Panc1 (cell line): ENCODE results near the gene DDX10. TPM values are rescaled to one million over a fixed set of nuclear protein-coding genes. Genes with fewer than 3 reads are reported as not detected.

Source experiments
- ATAC-seq: fragments of 200-7000 bp; cut with Tn5 transposase; 2 replicates; pipeline ENCODE4 v1.9.1; 2020; ENCODE audit warnings: mild to moderate bottlenecking, moderate library complexity
- BruUV-seq: library from RNA; stranded (reverse); fragments of 400-500 nt; replicated peaks from 2 replicates; lab custom pipeline; 2021; lab: Mats Ljungman, UMichigan
- CTCF ChIA-PET: fragments of 300-600 bp; sonication (Branson Sonifier 250); formaldehyde crosslinking; loops from one replicate; lab custom pipeline; 2022; ENCODE audit warnings: antibody characterized with exemption; lab: Charles Lee
- POLR2A ChIA-PET: fragments of 300-600 bp; sonication (Branson Sonifier 250); formaldehyde crosslinking; loops from one replicate; lab custom pipeline; 2022; ENCODE audit warnings: antibody characterized with exemption; lab: Charles Lee
- DNase-seq: peaks from one replicate; pipeline ENCODE4 v3.0.0-alpha.2; 2010; ENCODE audit warnings: low read depth, low spot score
- H3K27ac ChIP-seq: 2 replicates; pipeline ENCODE4 v1.5.1; 2011; ENCODE audit warnings: mild to moderate bottlenecking, low read length, inconsistent platforms
- H3K27me3 ChIP-seq: fragments of 200-500 bp; sonication (Bioruptor generic); 2 replicates; pipeline ENCODE4 v1.6.0; 2014; ENCODE audit warnings: low read length, inconsistent platforms; ENCODE audit not compliant: control insufficient read depth, insufficient read depth
- H3K36me3 ChIP-seq: fragments of 200-500 bp; sonication (Bioruptor generic); 2 replicates; pipeline ENCODE4 v1.5.1; 2014; ENCODE audit warnings: inconsistent platforms, mild to moderate bottlenecking, low read length, moderate library complexity; ENCODE audit not compliant: control insufficient read depth, insufficient read depth
- H3K4me1 ChIP-seq: 2 replicates; pipeline ENCODE4 v1.5.1; 2011; ENCODE audit warnings: inconsistent platforms, mild to moderate bottlenecking, low read length, moderate library complexity; ENCODE audit not compliant: control insufficient read depth, insufficient read depth
- H3K4me3 ChIP-seq, 2 experiments: 2 replicates each; pipeline ENCODE4 v1.5.1; 2011 to 2012; ENCODE audit warnings: low read depth in 2 of 2, low read length in 2 of 2, mild to moderate bottlenecking in 2 of 2, inconsistent platforms in 1 of 2, moderate library complexity in 1 of 2
- H3K9me3 ChIP-seq: fragments of 200-500 bp; sonication (Bioruptor generic); 2 replicates; pipeline ENCODE4 v1.5.1; 2014; ENCODE audit warnings: low read depth, mild to moderate bottlenecking, inconsistent platforms, low read length, moderate library complexity; ENCODE audit not compliant: control insufficient read depth, insufficient read depth
- CTCF ChIP-seq: fragments of 450-650 bp; IDR thresholded peaks from 2 replicates; pipeline ENCODE4 v1.5.1; 2017; ENCODE audit warnings: mild to moderate bottlenecking
- POLR2AphosphoS5 ChIP-seq: IDR thresholded peaks from 2 replicates; pipeline ENCODE4 v1.6.1; 2012; ENCODE audit warnings: mild to moderate bottlenecking, low read depth, low read length, moderate library complexity
- REST ChIP-seq, 2 experiments: IDR thresholded peaks; 2 replicates each; pipeline ENCODE4 v1.6.1; 2011 to 2012; ENCODE audit warnings: low read depth in 2 of 2, control low read depth in 1 of 2, low read length in 1 of 2, mild to moderate bottlenecking in 1 of 2, moderate library complexity in 1 of 2; ENCODE audit not compliant: insufficient read depth in 1 of 2
- SIN3A ChIP-seq: IDR thresholded peaks from 2 replicates; pipeline ENCODE4 v1.6.1; 2012; ENCODE audit warnings: low read depth, mild to moderate bottlenecking, low read length, moderate library complexity, borderline replicate concordance; ENCODE audit not compliant: insufficient read depth
- TCF7L2 ChIP-seq: IDR thresholded peaks from 2 replicates; pipeline ENCODE4 v1.6.1; 2011; ENCODE audit warnings: mild to moderate bottlenecking, low read depth, low read length, inconsistent platforms
- in situ Hi-C: cut with HindIII; loops from 2 replicates; pipeline ENCODE4 v1.10.0; 2016; ENCODE audit warnings: low sequenced_read_pairs, low pct_unique_long_range_greater_than_20kb
- intact Hi-C: fragments of 100-400 bp; cut with micrococcal nuclease; formaldehyde crosslinking; loops from one replicate; pipeline ENCODE4 v1.10.0; 2022; ENCODE audit not compliant: unreplicated experiment
- total RNA-seq: library from RNA; stranded (reverse); gene quantifications from one replicate; pipeline ENCODE4 v1.2.1, GENCODE V29; 2021; ENCODE audit not compliant: unreplicated experiment

The DDX10 gene
- total RNA-seq, 1 experiment from 2014 or later: 48.8 TPM

GRCh38 chr11:108873310-108873709 lies 208.4 kb downstream of the DDX10 start:
- no peak overlapping the region for H3K27ac ChIP-seq
- BruUV-seq: no TSS peak
- H3K9me3 ChIP-seq: no peaks in the 10 kb centered on the region
- CTCF ChIA-PET: no interaction called here
- H3K27me3 ChIP-seq: no peaks in the 10 kb centered on the region
- no peaks in the 10 kb centered on the region; the same call in 1 of the 2 replicates for H3K4me1 ChIP-seq
- no peak for TF ChIP-seq POLR2AphosphoS5
- no peak for TF ChIP-seq REST (IDR thresholded peaks at IDR 0.05; ENCODE audit: insufficient read depth in 1 of 2, low read depth in 2 of 2, low read length in 1 of 2)
- no peak for TF ChIP-seq TCF7L2
- TF ChIP-seq SIN3A: no peak
- no peak for TF ChIP-seq CTCF
- no peak overlapping the region for H3K4me3 ChIP-seq
- in situ Hi-C loops: no loop called here
- POLR2A ChIA-PET: no interaction called here
- ATAC-seq (no peak), DNase-seq (no peak)
- intact Hi-C loops: loop anchor here (5.0 kb wide), 1 partner anchor 176 kb away; no protein-coding TSS in a partner anchor
- H3K36me3 ChIP-seq: no peaks in the 10 kb centered on the region

GRCh38 chr11:108873941-108874340 lies 209.1 kb downstream of the DDX10 start:
- ATAC-seq (no peak), DNase-seq (no peak)
- Histone ChIP-seq H3K36me3 (no peaks in the 10 kb centered on the region), H3K4me3 (no peak overlapping the region), H3K9me3 (no peaks in the 10 kb centered on the region), H3K27me3 (no peaks in the 10 kb centered on the region), H3K4me1 (no peaks in the 10 kb centered on the region; the same call in 1 of the 2 replicates), H3K27ac (no peak overlapping the region)
- ChIA-PET POLR2A (no interaction called here), CTCF (no interaction called here)
- BruUV-seq: no TSS peak
- in situ Hi-C loops (no loop called here), intact Hi-C loops (loop anchor here (5.0 kb wide), 1 partner anchor 177 kb away; no protein-coding TSS in a partner anchor)
- TF ChIP-seq REST (IDR thresholded peaks at IDR 0.05; ENCODE audit: insufficient read depth in 1 of 2, low read depth in 2 of 2, low read length in 1 of 2) (no peak), SIN3A (no peak), CTCF (no peak), POLR2AphosphoS5 (no peak), TCF7L2 (no peak)
